Activated CD4-positive, alpha-beta T cell treated with anti-CD3 and anti-CD28 coated beads, Interleukin-2, amount 10 ng/mL, durations not matched to agents 7 days and 5 days (primary cell): ENCODE measurements around the gene CFAP251. TPM values are rescaled to one million over a fixed set of nuclear protein-coding genes. Genes with fewer than 3 reads are reported as not detected.
"Not testable (repeated sequence)": the region's sequence is repeated elsewhere in the genome, so short reads cannot be mapped to it uniquely, and the experiment has no call there.

Experiments used
- CTCF ChIA-PET: fragments of 350-600 bp; sonication (Branson Sonifier 250); formaldehyde crosslinking; loops from one replicate; lab custom pipeline; 2021; ENCODE audit warnings: antibody characterized with exemption; lab: Charles Lee
- POLR2A ChIA-PET: fragments of 350-600 bp; sonication (Branson Sonifier 250); formaldehyde crosslinking; loops from one replicate; lab custom pipeline; 2021; ENCODE audit warnings: antibody characterized with exemption; lab: Charles Lee
- DNase-seq: peaks from one replicate; pipeline ENCODE4 v3.0.0-alpha.2; 2020
- H3K27ac Mint-ChIP-seq: one replicate; pipeline ENCODE4 v1.8.0; 2021; ENCODE audit warnings: mild to moderate bottlenecking, moderate library complexity, mixed read lengths
- H3K27me3 Mint-ChIP-seq: one replicate; pipeline ENCODE4 v1.8.0; 2021; ENCODE audit warnings: mixed read lengths
- H3K36me3 Mint-ChIP-seq: one replicate; pipeline ENCODE4 v1.8.0; 2021; ENCODE audit warnings: low read depth, mixed read lengths
- H3K4me1 Mint-ChIP-seq: one replicate; pipeline ENCODE4 v1.8.0; 2021; ENCODE audit warnings: mixed read lengths
- H3K4me3 Mint-ChIP-seq: one replicate; pipeline ENCODE4 v1.8.0; 2021; ENCODE audit warnings: mild to moderate bottlenecking, moderate library complexity, mixed read lengths
- H3K9me3 Mint-ChIP-seq: one replicate; pipeline ENCODE4 v1.8.0; 2021; ENCODE audit warnings: mixed read lengths
- total RNA-seq, 2 experiments: library from RNA; stranded (reverse); gene quantifications; one replicate each; pipeline ENCODE4 v1.2.3, GENCODE V29; 2021

The CFAP251 gene
- total RNA-seq, 2 experiments from 2014 or later, result 0.30 to 0.52 TPM

DNA sequence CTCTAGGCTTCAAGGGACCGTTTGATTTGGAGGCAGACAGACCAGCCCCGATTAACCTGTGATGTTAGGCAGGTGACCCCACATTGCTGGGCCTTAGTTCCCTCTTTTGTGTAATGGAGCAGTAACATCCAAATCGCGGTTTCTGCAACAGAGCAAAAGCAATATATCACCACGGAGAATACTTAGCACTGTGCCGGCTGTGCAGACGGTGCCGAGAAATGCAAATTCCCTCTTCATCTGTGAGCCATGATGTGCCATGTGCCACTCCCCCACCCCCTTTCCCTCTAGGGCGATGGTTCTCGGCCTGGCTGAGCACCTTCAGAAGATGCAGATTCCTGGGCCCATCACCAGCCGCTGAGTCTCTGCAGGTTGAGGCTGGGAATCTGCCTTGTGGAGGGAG is 114.2 kb downstream of the CFAP251 start:
- Mint-ChIP-seq H3K27me3 (no peaks in the 10 kb centered on the region), H3K4me1 (peaks cover 4% of the 10 kb centered on the region), H3K4me3 (no peak overlapping the region), H3K36me3 (peaks cover 3% of the 10 kb centered on the region), H3K27ac (no peak overlapping the region), H3K9me3 (no peaks in the 10 kb centered on the region)
- DNase-seq, result no peak
- ChIA-PET CTCF (interaction anchor here (0.6 kb wide), 1 partner anchor 182 kb away, joined by 3 read pairs; no protein-coding TSS in a partner anchor), POLR2A (no interaction called here)

DNA sequence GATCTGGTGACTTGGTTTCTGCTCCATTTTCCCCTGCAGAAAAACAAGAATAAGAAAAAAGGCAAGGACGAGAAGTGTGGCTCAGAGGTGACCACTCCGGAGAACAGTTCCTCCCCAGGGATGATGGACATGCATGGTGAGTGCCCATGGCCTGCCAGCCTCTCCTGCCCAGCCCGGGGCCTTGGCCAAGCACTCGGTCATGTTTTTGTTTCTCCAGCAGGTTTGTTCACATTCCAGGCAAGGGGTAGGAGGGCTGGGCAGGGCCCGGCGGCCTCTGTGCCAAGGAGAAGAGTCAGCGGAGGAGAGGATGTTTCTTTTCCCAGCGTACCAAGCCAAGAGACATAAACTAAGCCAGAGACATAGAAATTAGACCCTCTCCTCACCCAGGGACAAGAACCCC is 116.9 kb downstream of the CFAP251 start:
- no peaks in the 10 kb centered on the region for H3K9me3 Mint-ChIP-seq

DNA sequence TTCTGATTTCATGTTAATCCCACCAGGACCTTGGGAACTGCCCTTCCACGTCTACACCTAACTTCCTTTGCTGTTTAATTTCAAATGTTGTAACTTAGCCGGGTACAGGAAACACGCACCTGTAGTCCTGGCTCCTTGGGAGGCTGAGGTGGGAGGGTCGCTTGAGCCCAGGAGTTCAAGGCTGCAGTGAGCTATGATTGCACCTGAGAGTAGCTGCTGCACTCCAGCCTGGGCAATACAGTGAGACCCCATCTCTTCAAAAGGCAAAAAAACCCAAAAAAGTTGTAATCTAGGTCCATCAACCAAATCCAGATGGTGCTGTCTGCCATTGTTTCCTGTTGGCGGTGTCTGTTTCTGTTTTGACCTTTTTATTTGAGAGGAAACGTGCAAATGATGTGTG is 117.8 kb downstream of the CFAP251 start:
- no peak for DNase-seq
- POLR2A ChIA-PET, result no interaction called here
- no peak overlapping the region for H3K4me3 Mint-ChIP-seq
- H3K36me3 Mint-ChIP-seq, result peaks cover 3% of the 10 kb centered on the region
- CTCF ChIA-PET, result interaction anchor here (0.6 kb wide), 3 partner anchors 27 to 599 kb away, joined by 3 to 4 read pairs (median 3); no protein-coding TSS in a partner anchor
- no peaks in the 10 kb centered on the region for H3K27me3 Mint-ChIP-seq
- no peaks in the 10 kb centered on the region for H3K9me3 Mint-ChIP-seq
- no peaks in the 10 kb centered on the region for H3K4me1 Mint-ChIP-seq
- H3K27ac Mint-ChIP-seq, result no peak overlapping the region

More for the DNA sequence above, 116.9 kb downstream of the CFAP251 start:
- DNase-seq, result no peak
- CTCF ChIA-PET, result no interaction called here
- Mint-ChIP-seq H3K4me1 (no peaks in the 10 kb centered on the region), H3K36me3 (peaks cover 3% of the 10 kb centered on the region), H3K27ac (no peak overlapping the region), H3K4me3 (no peak overlapping the region), H3K27me3 (no peaks in the 10 kb centered on the region)
- POLR2A ChIA-PET, result no interaction called here

DNA sequence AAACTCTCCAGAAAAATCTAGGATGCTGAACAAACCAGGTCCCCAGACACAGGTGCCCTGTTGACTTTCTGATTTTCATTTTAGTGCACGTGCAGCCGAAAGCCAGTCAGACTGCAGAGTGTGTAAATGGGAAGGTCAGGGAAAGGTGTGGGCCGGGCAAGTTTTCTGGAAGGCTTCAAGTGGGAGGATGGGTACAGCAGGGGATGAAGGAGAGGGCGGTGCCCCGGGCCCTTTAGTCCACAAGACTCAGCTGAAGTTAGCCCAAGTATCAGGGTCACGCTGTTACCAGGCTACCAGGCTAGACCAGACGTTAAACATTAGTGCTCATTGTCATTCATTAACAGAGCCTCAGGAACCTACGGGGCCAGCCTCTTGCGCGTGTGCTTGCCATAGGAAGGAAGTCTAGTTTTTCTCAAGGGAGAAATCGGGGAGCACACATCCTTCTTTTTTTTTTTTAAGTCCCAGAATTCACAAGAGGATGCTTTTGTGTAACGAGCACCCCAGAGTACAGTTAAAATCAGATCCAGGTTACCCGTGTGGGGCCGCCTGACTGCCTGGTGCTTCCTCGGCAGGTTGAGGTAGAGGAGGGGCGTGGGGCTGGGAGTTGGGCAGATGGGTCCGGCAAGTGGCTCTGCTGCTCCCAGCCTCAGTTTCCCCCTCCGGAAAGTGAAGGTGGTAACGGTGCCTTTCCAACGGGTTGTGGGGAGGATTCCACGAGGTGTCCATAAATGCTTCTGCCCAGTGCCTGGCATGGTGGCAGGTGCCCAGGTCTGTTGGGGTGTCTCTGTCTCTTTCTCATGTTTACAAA is 122.4 kb downstream of the CFAP251 start:
- CTCF ChIA-PET, result interaction anchor here (0.7 kb wide), 1 partner anchor 82 kb away, joined by 3 read pairs; no protein-coding TSS in a partner anchor
- no peaks in the 10 kb centered on the region for H3K27me3 Mint-ChIP-seq

DNA sequence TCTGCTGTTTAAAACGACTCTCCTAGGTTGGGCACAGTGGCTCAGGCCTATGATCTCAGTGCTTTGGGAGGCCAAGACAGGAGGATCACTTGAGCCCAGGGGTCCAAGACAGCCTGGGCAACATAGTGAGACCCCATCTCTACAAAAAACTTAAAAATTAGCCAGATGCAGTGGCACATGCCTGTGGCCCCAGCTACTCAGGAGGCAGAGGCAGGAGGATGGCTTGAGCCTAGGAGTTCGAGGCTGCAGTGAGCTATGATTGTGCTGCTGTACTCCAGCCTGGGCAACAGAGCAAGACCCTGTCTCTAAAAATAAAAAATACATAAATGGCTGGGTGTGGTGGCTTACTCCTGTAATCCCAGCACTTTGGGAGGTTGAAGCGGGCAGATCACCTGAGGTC is 123.1 kb downstream of the CFAP251 start:
- H3K4me1 Mint-ChIP-seq, H3K36me3 Mint-ChIP-seq, H3K9me3 Mint-ChIP-seq, H3K27ac Mint-ChIP-seq, POLR2A ChIA-PET, H3K27me3 Mint-ChIP-seq, DNase-seq, H3K4me3 Mint-ChIP-seq: not testable (repeated sequence)
- CTCF ChIA-PET, result interaction anchor here (0.7 kb wide), 1 partner anchor 82 kb away, joined by 3 read pairs; no protein-coding TSS in a partner anchor

More for the DNA sequence above, 122.4 kb downstream of the CFAP251 start:
- POLR2A ChIA-PET, result no interaction called here
- H3K9me3 Mint-ChIP-seq, result no peaks in the 10 kb centered on the region
- H3K36me3 Mint-ChIP-seq, result peaks cover 5% of the 10 kb centered on the region
- DNase-seq, result no peak
- H3K4me1 Mint-ChIP-seq, result no peaks in the 10 kb centered on the region
- no peak overlapping the region for H3K4me3 Mint-ChIP-seq
- no peak overlapping the region for H3K27ac Mint-ChIP-seq

DNA sequence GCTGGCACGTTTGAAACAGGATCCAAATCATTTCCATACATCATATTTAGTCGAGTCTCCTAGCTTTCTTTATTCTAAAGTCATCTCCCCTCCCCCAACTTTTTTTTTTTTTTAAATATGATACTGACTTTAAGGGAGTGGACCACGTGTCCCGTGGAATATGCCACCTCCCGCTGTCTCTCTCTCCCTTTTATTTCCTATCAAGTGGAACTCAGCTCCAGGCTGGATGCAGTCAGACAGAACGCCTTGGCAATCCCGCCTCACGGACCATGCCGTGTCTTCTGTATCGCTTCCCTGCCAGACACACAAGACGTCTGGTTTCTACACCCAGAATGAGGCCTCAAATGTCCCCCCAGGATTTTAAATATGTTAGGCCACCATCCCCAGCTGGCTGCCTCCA is 124.5 kb downstream of the CFAP251 start:
- ChIA-PET CTCF (interaction anchor here (0.7 to 1.5 kb wide), 5 partner anchors 9 to 681 kb away, joined by 3 to 7 read pairs (median 3); no protein-coding TSS in a partner anchor), POLR2A (no interaction called here)
- Mint-ChIP-seq H3K9me3 (no peaks in the 10 kb centered on the region), H3K4me1 (no peaks in the 10 kb centered on the region), H3K27me3 (no peaks in the 10 kb centered on the region), H3K4me3 (no peak overlapping the region), H3K36me3 (peaks cover 8% of the 10 kb centered on the region), H3K27ac (no peak overlapping the region)
- DNase-seq, result no peak

DNA sequence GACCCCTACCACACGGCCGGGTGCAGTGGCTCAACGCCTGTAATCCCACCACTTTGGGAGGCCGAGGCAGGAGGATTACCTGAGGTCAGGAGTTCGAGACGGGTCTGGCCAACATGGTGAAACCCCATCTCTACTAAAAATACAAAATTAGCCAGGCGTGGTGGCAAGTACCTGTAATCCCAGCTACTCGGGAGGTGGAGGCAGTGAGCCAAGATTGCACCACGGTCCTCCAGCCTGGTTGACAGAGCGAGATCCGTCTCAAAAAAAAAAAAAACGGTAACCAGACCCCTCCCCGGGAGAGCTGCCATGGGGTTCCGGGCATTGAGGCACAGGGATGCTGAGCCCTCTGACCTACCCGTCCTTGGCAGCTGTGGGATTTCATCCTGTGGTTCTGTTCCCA is 125.1 kb downstream of the CFAP251 start:
- Mint-ChIP-seq H3K27me3 (no peaks in the 10 kb centered on the region), H3K4me3 (no peak overlapping the region), H3K4me1 (no peaks in the 10 kb centered on the region), H3K36me3 (peaks cover 8% of the 10 kb centered on the region), H3K27ac (no peak overlapping the region), H3K9me3 (no peaks in the 10 kb centered on the region)
- CTCF ChIA-PET, result interaction anchor here (0.7 to 1.5 kb wide), 3 partner anchors 8 to 104 kb away, joined by 3 to 7 read pairs (median 6); no protein-coding TSS in a partner anchor
- no peak for DNase-seq
- POLR2A ChIA-PET, result no interaction called here

DNA sequence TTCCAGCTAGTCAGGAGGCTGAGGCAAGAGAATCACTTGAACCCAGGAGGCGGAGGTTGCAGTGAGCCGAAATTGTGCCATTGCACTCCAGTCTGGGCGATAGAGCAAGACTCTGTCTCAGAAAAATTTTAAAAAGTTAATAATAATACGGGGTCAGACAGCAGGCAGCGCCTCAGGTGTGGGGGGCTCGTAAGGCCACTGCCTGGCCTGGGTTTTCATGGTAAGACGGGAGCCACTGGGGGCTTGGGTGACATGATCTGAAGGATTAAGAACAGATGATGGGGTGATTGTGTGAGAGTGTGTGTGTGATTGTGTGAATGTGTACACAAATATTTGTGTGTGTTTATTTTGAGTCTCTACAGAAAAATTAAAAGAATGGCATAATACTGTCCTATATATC is 126.9 kb downstream of the CFAP251 start:
- no peak for DNase-seq
- H3K9me3 Mint-ChIP-seq, result no peaks in the 10 kb centered on the region
- H3K36me3 Mint-ChIP-seq, result peaks cover 8% of the 10 kb centered on the region
- H3K4me3 Mint-ChIP-seq, result no peak overlapping the region
- H3K4me1 Mint-ChIP-seq, result no peaks in the 10 kb centered on the region
- CTCF ChIA-PET, result no interaction called here
- H3K27me3 Mint-ChIP-seq, result no peaks in the 10 kb centered on the region
- no peak overlapping the region for H3K27ac Mint-ChIP-seq
- POLR2A ChIA-PET, result no interaction called here

DNA sequence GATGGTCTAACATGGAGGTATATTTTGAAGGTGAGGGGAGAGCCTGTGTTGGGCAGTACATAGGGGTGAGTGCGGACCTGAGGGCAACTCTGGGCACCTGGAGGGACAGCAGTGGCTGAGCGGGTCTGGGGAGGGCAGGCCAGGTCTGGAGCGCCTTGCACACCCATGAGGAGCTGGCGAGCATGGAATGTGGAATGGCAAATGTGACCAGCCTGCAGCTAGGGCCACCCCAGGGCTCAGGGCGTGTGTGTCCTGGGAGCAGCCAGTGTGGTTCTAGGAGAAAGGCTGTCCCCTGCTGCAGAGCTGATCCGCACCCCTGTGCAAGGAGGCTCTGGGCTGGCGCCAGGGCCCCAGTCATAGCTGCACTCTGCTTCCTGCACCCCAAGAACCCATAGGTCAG is 127.8 kb downstream of the CFAP251 start:
- Mint-ChIP-seq H3K27me3 (no peaks in the 10 kb centered on the region), H3K4me3 (no peak overlapping the region), H3K9me3 (no peaks in the 10 kb centered on the region), H3K4me1 (no peaks in the 10 kb centered on the region), H3K36me3 (peaks cover 8% of the 10 kb centered on the region), H3K27ac (no peak overlapping the region)
- no peak for DNase-seq
- POLR2A ChIA-PET, result no interaction called here
- CTCF ChIA-PET, result interaction anchor here (0.5 to 1.1 kb wide), 2 partner anchors 20 to 113 kb away, joined by 3 to 4 read pairs; no protein-coding TSS in a partner anchor

DNA sequence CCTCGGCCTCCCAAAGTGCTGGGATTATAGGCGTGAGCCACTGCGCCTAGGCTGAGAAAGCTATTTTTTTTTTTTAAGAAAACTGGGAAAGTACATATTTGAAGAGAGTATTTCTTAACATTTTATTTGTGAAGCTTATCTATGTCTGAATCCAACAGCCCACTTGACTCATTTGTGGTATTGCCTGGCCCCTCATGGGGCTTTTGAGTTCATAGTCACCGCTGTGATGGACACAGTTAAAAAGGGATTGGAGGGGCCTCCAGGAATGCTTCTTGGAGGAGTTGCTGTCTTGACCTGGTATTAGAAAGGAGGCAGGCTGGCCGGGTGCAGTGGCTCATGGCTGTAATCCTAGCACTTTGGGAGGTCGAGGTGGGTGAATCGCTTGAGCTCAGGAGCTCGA is 129.8 kb downstream of the CFAP251 start:
- H3K4me1 Mint-ChIP-seq, result no peaks in the 10 kb centered on the region
- no peaks in the 10 kb centered on the region for H3K27me3 Mint-ChIP-seq
- POLR2A ChIA-PET, result no interaction called here
- H3K4me3 Mint-ChIP-seq, result no peak overlapping the region
- H3K9me3 Mint-ChIP-seq, result no peaks in the 10 kb centered on the region
- no peak for DNase-seq
- CTCF ChIA-PET, result interaction anchor here (0.6 to 1.3 kb wide), 4 partner anchors 17 to 642 kb away, joined by 3 to 4 read pairs (median 3); no protein-coding TSS in a partner anchor
- peaks cover 6% of the 10 kb centered on the region for H3K36me3 Mint-ChIP-seq
- H3K27ac Mint-ChIP-seq, result no peak overlapping the region

DNA sequence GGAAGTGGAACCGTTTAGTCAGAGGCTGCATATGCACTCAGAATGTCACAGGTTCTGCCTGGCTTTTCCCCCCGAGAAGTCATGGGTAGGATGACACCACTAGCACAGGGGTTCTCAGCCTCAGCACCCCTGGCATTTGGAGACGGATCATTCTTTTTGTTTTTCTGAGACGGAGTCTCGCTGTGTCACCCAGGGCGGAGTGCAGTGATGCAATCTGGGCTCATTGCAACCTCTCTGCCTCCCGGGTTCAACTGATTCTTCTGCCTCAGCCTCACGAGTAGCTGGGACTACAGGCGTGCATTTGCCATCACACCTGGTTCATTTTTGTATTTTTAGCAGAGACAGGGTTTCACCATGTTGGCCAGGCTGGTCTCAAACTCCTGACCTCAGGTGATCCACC is 131.4 kb downstream of the CFAP251 start:
- CTCF ChIA-PET, result interaction anchor here (1.4 kb wide), 1 partner anchor 73 kb away, joined by 5 read pairs; no protein-coding TSS in a partner anchor

DNA sequence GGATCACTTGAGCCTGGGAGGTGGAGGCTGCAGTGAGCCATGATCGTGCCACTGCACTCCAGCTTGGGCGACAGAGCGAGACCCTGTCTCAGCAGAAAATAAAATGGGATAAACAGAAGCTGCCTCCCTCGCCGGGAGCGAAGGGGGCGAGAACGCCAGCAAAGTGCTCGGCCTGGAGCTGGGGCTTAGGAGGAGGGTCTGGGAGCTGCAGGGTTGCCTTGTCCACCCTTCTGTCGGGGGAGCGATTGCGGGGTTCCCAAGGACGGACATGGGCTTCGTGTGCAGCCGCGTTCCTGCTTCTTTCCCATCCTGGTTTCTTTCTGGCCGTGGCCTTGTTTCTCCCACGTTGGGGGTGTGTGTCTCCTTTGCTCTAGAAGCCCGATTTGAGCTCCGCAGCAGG is 132.3 kb downstream of the CFAP251 start:
- H3K27me3 Mint-ChIP-seq, result no peaks in the 10 kb centered on the region
- H3K4me3 Mint-ChIP-seq, result no peak overlapping the region
- H3K27ac Mint-ChIP-seq, result no peak overlapping the region
- ChIA-PET POLR2A (no interaction called here), CTCF (interaction anchor here (0.6 to 1.5 kb wide), 4 partner anchors 73 to 1231 kb away, joined by 3 to 5 read pairs (median 4); no protein-coding TSS in a partner anchor)
- H3K9me3 Mint-ChIP-seq, result no peaks in the 10 kb centered on the region
- peaks cover 7% of the 10 kb centered on the region for H3K4me1 Mint-ChIP-seq
- peaks cover 4% of the 10 kb centered on the region for H3K36me3 Mint-ChIP-seq
- DNase-seq, result no peak

More for the DNA sequence above, 131.4 kb downstream of the CFAP251 start:
- no peak for DNase-seq
- Mint-ChIP-seq H3K4me1 (peaks cover 7% of the 10 kb centered on the region), H3K36me3 (peaks cover 5% of the 10 kb centered on the region), H3K4me3 (no peak overlapping the region), H3K27me3 (no peaks in the 10 kb centered on the region), H3K27ac (no peak overlapping the region), H3K9me3 (no peaks in the 10 kb centered on the region)
- POLR2A ChIA-PET, result no interaction called here
